MCF 10A (cell line): ENCODE results near the gene PKNOX2. TPM values are rescaled to one million over a fixed set of nuclear protein-coding genes. Genes with fewer than 3 reads are reported as not detected.

Experiments used
- BruUV-seq: library from RNA; stranded (reverse); fragments of 400-500 nt; replicated peaks from 2 replicates; lab custom pipeline; 2021; lab: Mats Ljungman, UMichigan
- CTCF ChIA-PET: fragments of 300-600 bp; sonication (Branson Sonifier 250); formaldehyde crosslinking; extraction: SDS; loops from one replicate; lab custom pipeline; 2021; ENCODE audit warnings: antibody characterized with exemption, inconsistent platforms; lab: Yijun Ruan, JAX
- POLR2A ChIA-PET: fragments of 300-600, 350-650 bp; sonication (Branson Sonifier 250); formaldehyde crosslinking; extraction: SDS; loops from one replicate; lab custom pipeline; 2020; ENCODE audit warnings: antibody characterized with exemption, inconsistent platforms; lab: Yijun Ruan, JAX
- DNase-seq: peaks from one replicate; pipeline ENCODE4 v3.0.0-alpha.2; 2018; ENCODE audit not compliant: unreplicated experiment
- H3K27ac Mint-ChIP-seq: one replicate; pipeline ENCODE4 v1.8.0; 2022; ENCODE audit warnings: mild to moderate bottlenecking, low read depth, mixed read lengths; ENCODE audit not compliant: unreplicated experiment
- H3K27me3 Mint-ChIP-seq: one replicate; pipeline ENCODE4 v1.8.0; 2022; ENCODE audit warnings: mixed read lengths; ENCODE audit not compliant: insufficient read depth, unreplicated experiment
- H3K36me3 Mint-ChIP-seq: one replicate; pipeline ENCODE4 v1.8.0; 2022; ENCODE audit warnings: mild to moderate bottlenecking, moderate library complexity, mixed read lengths; ENCODE audit not compliant: insufficient read depth, unreplicated experiment
- H3K4me1 Mint-ChIP-seq: one replicate; pipeline ENCODE4 v1.8.0; 2022; ENCODE audit warnings: mixed read lengths; ENCODE audit not compliant: insufficient read depth, unreplicated experiment
- H3K4me3 Mint-ChIP-seq: one replicate; pipeline ENCODE4 v1.8.0; 2022; ENCODE audit warnings: mild to moderate bottlenecking, moderate library complexity, mixed read lengths; ENCODE audit not compliant: unreplicated experiment
- H3K9me3 Mint-ChIP-seq: one replicate; pipeline ENCODE4 v1.8.0; 2022; ENCODE audit warnings: mixed read lengths; ENCODE audit not compliant: unreplicated experiment
- CTCF ChIP-seq: fragments of 200-600 bp; IDR thresholded peaks from one replicate; pipeline ENCODE4 v1.8.0; 2022; ENCODE audit warnings: antibody characterized with exemption, mild to moderate bottlenecking; ENCODE audit not compliant: unreplicated experiment
- intact Hi-C: fragments of 100-400 bp; cut with micrococcal nuclease; formaldehyde crosslinking; loops from 2 replicates; pipeline ENCODE4 v1.14.1; 2022
- total RNA-seq: library from RNA; stranded (reverse); gene quantifications from 2 replicates; pipeline ENCODE4 v1.2.3, GENCODE V29; 2022

The PKNOX2 gene
- total RNA-seq, 1 experiment from 2014 or later, result not detected

- no TSS peak for BruUV-seq
- ChIA-PET CTCF (interaction anchor here (0.5 to 14.8 kb wide), 10 partner anchors 10 to 284 kb away, joined by 3 to 192 read pairs (median 3); no protein-coding TSS in a partner anchor), POLR2A (interaction anchor here (0.6 to 1.5 kb wide), 3 partner anchors 180 to 345 kb away, joined by 3 to 6 read pairs (median 3); no protein-coding TSS in a partner anchor)
- no peak for TF ChIP-seq CTCF
- Mint-ChIP-seq H3K4me1 (peaks cover 6% of the 10 kb centered on the region), H3K27me3 (peaks cover 16% of the 10 kb centered on the region), H3K4me3 (no peak overlapping the region), H3K27ac (no peak overlapping the region), H3K36me3 (no peaks in the 10 kb centered on the region), H3K9me3 (no peaks in the 10 kb centered on the region)
- DNase-seq, result no peak
- intact Hi-C loops, result no loop called here
Observed at GRCh38 chr11:125162743-125163142, 1.8 kb upstream of the PKNOX2 start.

DNA sequence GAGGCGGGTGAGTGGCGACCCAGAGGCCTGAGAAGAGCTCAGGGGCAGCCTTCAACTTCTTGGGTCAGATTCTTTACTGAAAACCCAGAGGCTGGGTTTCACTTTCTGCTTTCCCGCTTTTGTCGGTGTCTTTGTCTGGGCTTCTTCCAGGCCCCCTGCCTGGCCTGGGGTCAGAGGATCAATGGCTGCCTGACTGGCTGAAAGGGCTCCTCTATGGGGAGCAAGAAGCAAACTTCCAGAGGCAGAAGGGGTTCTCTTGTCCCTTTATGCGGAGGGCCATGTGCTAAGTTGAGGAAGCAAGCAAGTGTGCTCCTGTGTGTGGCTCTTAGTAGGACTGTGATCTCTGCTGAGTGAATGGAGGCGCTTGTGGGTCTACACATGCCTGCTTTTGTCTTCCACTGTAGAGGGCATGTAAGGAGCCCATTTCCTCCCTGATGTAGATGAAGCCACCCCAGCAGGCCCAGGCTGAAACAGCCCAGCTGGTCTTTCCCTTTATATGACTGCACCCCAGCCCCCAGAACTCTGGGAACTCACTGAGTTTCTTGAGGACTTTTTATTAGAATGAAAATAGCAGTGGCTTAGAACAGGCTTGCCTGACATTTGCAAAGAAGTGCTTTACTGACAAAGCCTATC, 1.0 kb upstream of the PKNOX2 start:
- intact Hi-C loops, result loop anchor here (1.0 kb wide), 2 partner anchors 182 to 242 kb away; no protein-coding TSS in a partner anchor
- no TSS peak for BruUV-seq
- DNase-seq, result no peak
- no peaks in the 10 kb centered on the region for H3K36me3 Mint-ChIP-seq
- H3K4me3 Mint-ChIP-seq, result peak overlapping the region; percentile 18
- ChIA-PET CTCF (interaction anchor here (0.6 to 14.8 kb wide), 16 partner anchors 11 to 274 kb away, joined by 3 to 192 read pairs (median 4); no protein-coding TSS in a partner anchor), POLR2A (interaction anchor here (1.5 kb wide), 1 partner anchor 182 kb away, joined by 6 read pairs; no protein-coding TSS in a partner anchor)
- peaks cover 6% of the 10 kb centered on the region for H3K4me1 Mint-ChIP-seq
- H3K27ac Mint-ChIP-seq, result no peak overlapping the region
- no peak for TF ChIP-seq CTCF
- H3K9me3 Mint-ChIP-seq, result no peaks in the 10 kb centered on the region
- peaks cover 16% of the 10 kb centered on the region for H3K27me3 Mint-ChIP-seq

DNA sequence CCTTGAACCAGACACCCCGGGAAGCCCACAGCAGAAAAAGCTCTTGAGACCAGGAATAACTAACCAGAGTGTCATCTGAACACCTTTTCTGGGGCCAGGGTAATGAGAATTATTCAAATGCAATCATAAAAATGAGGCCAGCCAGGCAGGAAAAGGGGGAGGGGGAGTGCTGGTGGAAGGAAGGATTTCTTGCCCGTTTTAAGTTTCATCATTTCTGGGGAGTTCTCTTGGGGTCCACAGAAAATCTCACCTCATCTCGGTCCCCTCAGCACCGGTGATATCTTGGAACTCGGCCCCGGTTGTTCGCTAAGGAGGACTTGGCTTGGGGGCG, 495 bp upstream of the PKNOX2 start:
- H3K4me1 Mint-ChIP-seq, result peaks cover 6% of the 10 kb centered on the region
- intact Hi-C loops, result loop anchor here (1.0 kb wide), 2 partner anchors 181 to 241 kb away; no protein-coding TSS in a partner anchor
- POLR2A ChIA-PET, result no interaction called here
- H3K36me3 Mint-ChIP-seq, result no peaks in the 10 kb centered on the region
- H3K27ac Mint-ChIP-seq, result no peak overlapping the region
- H3K4me3 Mint-ChIP-seq, result peak overlapping the region; percentile 18
- peaks cover 16% of the 10 kb centered on the region for H3K27me3 Mint-ChIP-seq
- BruUV-seq, result no TSS peak
- CTCF ChIA-PET, result interaction anchor here (0.7 to 14.8 kb wide), 18 partner anchors 11 to 241 kb away, joined by 3 to 192 read pairs (median 4); no protein-coding TSS in a partner anchor
- no peak for DNase-seq
- TF ChIP-seq CTCF, result no peak
- no peaks in the 10 kb centered on the region for H3K9me3 Mint-ChIP-seq

DNA sequence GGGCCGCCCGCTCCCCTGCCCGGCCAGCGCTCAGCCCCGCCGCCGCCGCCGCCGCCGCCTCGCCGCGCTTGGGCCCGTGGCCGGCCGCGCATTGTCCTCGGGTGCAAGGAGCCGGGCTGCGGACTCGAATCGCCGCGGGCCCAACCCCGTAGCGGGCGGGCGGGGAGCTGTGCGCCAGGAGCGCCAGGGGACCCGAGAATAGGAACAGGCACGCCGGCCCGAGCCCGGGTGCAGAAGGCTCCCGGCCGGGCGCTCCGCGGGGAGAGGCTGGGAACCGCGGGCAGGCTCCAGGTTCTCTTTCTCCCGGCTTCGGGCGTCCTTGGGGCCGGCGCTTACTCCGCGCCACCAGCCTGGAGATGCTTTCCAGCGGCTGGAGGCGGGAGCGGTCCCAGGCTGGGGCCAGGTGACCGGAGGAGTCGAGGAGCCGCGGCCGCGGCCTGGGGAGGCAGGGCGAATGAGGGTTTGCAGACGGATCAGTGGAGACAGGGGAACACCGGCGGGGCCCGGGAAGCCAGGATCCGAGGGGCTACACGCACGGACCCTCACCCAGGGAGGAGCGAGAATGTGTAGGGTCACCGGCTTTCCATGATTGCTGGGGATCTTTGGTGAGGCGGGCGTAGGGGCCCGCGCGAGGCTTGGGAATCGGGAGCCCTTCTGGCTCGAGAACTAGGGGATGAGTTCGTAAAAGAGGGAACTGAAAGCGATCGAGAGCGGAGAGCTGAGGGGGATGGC, 726 bp downstream of the PKNOX2 start:
- H3K27me3 Mint-ChIP-seq, result peaks cover 16% of the 10 kb centered on the region
- H3K27ac Mint-ChIP-seq, result no peak overlapping the region
- peak overlapping the region; percentile 92 for H3K4me3 Mint-ChIP-seq
- peaks cover 6% of the 10 kb centered on the region for H3K4me1 Mint-ChIP-seq
- POLR2A ChIA-PET, result interaction anchor here (0.6 kb wide), 1 partner anchor 199 kb away, joined by 3 read pairs; no protein-coding TSS in a partner anchor
- H3K9me3 Mint-ChIP-seq, result no peaks in the 10 kb centered on the region
- no TSS peak for BruUV-seq
- intact Hi-C loops, result no loop called here
- H3K36me3 Mint-ChIP-seq, result no peaks in the 10 kb centered on the region
- no peak for TF ChIP-seq CTCF
- DNase-seq, result peak; percentile 24
- CTCF ChIA-PET, result interaction anchor here (0.6 to 14.8 kb wide), 24 partner anchors 10 to 1568 kb away, joined by 3 to 192 read pairs (median 4); no protein-coding TSS in a partner anchor
